AG09309 (cell line): ENCODE results near the gene PTCH1.

Source experiments
- DNase-seq: peaks from one replicate; pipeline ENCODE4 v3.0.0-alpha.2; 2010; ENCODE audit warnings: low read depth
- H3K4me3 ChIP-seq: 2 replicates; pipeline ENCODE4 v1.5.1; 2011; ENCODE audit warnings: mild to moderate bottlenecking, low read depth, low read length, moderate library complexity; ENCODE audit not compliant: control insufficient read depth
- TF ChIP-seq, protein P1 (sequence below): IDR thresholded peaks from 2 replicates; pipeline ENCODE4 v1.5.1; 2011; ENCODE audit warnings: mild to moderate bottlenecking, low read depth, low read length, inconsistent platforms; ENCODE audit not compliant: insufficient read depth, control insufficient read depth; ENCODE audit errors: missing control alignments

The PTCH1 gene

DNA sequence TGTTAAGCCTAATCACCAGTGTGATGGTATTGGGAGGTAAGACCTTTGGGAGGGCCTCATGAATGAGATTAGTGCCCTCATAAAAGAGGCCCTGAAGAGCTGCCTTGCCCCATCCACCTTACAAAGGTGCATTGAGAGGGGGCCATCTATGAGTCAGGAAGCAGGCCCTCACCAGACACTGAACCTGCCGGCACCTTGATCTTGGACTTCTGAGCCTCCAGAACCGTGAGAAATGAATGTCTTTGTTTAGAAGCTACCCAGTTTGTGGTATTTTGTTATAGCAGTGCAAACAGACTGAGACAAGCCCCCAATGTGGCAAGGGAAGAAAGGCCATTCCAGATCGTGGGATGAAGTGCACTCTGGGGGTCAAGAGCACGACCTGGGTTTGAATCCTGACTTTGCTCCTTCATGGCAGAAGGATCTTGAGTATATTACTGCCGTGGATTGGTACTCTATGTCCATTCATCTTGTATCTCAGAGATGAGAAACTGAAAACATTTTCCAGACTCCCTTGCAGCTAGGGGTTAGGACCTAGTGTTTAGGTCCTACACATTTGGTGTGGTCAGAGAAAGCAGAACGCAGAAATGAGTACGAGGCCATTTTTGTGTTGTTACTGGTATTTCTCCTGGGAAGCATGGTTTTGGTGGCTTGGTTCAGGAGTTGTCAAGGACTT, 86.7 kb downstream of the PTCH1 start:
- TF ChIP-seq, protein P1, sequence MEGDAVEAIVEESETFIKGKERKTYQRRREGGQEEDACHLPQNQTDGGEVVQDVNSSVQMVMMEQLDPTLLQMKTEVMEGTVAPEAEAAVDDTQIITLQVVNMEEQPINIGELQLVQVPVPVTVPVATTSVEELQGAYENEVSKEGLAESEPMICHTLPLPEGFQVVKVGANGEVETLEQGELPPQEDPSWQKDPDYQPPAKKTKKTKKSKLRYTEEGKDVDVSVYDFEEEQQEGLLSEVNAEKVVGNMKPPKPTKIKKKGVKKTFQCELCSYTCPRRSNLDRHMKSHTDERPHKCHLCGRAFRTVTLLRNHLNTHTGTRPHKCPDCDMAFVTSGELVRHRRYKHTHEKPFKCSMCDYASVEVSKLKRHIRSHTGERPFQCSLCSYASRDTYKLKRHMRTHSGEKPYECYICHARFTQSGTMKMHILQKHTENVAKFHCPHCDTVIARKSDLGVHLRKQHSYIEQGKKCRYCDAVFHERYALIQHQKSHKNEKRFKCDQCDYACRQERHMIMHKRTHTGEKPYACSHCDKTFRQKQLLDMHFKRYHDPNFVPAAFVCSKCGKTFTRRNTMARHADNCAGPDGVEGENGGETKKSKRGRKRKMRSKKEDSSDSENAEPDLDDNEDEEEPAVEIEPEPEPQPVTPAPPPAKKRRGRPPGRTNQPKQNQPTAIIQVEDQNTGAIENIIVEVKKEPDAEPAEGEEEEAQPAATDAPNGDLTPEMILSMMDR: no peak

DNA sequence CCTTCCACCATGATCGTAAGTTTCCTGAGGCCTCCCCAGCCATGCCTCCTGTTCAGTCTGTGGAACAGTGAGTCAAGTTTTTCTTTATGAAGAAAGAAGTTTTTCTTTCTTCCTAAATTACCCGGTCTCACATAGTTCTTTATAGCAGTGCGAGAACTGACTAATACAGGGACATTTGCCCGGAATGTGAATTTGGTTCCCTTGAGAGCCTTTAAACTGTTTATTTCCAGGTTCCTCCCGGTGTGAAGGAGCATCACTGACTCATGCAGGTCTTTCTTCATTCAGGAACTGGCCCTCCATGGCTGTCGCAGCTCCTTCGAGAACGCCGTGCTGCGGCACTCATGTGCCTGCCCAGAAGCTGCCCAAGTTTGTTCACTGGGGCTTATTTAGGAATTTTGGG, 87.7 kb downstream of the PTCH1 start:
- H3K4me3 ChIP-seq: no peak overlapping the region
- TF ChIP-seq, protein P1: no peak
- DNase-seq: no peak

More for the DNA sequence above, 86.7 kb downstream of the PTCH1 start:
- H3K4me3 ChIP-seq: no peak overlapping the region
- no peak for DNase-seq

DNA sequence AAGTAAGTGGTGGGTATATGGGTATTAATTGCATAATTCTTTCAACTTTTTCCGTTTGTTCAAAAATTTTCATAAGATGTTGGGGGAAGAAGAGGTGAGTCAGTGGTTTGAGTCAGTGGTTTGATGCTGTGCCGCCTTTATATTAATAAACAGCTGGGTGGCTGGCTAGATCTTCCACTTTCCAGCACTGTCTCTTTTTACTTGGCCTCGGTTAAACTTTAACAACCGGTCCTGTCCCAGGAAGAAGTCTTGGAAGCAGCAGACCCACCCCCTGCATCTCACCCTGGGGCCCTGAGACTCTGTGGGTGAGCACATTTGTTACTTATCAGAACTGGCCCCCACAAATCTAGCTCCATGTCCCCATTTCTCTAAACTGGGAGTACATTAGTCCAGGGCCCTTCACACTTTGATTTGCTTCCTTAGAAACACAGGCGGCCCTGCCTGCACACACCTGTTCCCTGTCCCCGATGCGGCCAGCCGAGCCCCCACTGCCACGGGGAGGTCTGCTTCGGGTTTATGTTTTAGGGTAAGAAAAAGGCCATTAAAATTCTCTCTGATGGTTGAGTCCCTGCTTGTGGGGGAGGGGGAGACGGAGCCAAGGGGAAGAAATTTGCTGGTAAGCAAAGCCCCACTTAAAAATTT, 90.7 kb downstream of the PTCH1 start:
- H3K4me3 ChIP-seq: peak overlapping the region; percentile 6
- no peak for DNase-seq
- TF ChIP-seq, protein P1: no peak

DNA sequence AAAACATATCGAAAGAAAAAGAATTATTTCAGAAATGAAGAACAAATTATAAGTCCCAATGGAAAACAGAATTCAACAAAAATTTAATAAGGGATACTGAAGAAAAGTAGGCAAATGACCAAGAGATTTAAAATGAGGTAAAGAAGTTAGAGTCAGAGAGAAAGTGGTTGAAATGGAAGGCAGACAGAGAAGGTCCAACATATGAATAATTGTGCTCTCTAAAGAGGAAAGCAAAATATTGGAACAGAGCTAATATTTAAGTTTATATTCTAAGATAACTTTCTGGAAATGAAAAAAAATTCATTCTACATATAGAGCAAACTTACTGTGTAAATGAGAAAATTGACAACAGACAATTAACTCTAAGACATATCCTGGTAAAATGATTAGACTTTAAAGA, 94.1 kb downstream of the PTCH1 start:
- H3K4me3 ChIP-seq: no peak overlapping the region
- TF ChIP-seq, protein P1: no peak
- DNase-seq: no peak

DNA sequence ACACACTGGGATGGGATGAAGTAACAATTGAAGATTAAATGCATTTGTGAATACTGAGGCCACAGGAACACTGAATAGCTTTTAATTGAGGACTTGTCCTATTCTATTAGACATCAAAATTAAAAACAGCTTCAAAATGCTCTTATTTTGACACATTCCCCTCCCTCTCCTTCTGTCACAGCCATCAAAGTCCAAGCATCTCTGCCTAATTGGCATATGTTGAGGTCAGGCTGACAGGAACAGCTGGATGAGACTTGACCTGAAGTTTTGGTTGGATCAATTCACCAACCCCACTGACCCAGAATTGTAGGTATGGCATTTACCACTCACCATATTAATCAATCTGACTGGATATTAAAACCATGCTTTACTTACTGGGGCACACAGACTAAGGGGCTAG, 96.3 kb downstream of the PTCH1 start:
- TF ChIP-seq, protein P1: no peak
- no peak overlapping the region for H3K4me3 ChIP-seq
- no peak for DNase-seq

DNA sequence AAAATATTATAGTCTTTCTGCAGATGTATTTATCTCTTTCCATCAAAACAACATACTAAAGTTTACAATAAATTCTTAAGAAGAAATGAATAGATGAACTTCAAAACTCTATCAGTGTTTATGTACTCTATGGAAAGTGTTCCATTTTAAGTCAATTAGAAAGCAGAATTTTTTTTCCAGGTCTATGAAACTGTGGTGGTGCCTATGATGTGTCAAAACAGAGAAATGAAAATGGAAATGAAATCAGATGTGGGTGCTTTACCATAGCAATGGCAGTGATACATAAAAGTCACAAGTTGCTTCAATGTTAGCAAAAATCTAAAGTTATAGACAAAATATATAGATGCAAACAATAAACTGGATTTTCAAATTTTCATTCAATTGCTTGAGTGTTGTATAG, 97.3 kb downstream of the PTCH1 start:
- H3K4me3 ChIP-seq: no peak overlapping the region
- DNase-seq: no peak
- TF ChIP-seq, protein P1: no peak

DNA sequence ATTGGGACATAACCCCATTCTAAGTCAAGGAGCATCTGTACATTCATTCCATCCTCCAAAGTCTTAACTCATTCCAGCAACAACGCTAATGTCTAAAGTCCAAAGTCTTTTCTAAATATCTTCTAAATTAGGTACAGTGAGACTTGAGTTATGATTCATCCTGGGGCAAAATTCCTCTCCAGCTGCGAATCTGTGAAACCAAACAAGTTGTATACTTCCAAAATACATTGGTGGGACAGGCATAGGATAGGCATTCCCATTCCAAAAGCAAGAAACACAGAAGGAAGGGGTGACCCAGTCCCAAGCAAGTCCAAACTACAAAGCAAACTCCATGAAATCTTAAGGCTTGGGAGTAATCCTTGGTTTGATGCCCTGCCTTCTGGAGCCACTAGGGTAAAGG, 101.6 kb downstream of the PTCH1 start:
- no peak for DNase-seq
- no peak overlapping the region for H3K4me3 ChIP-seq
- TF ChIP-seq, protein P1: no peak
